H1 (cell line): ENCODE results near the gene OBP2B.

Source experiments
- BACH1 ChIP-seq: IDR thresholded peaks from 2 replicates; pipeline ENCODE4 v1.6.1; 2012; ENCODE audit warnings: low read length, improper control_type of control experiment
- EP300 ChIP-seq, 2 experiments: IDR thresholded peaks; 1 replicate in 1 of 2; 2 replicates in 1 of 2; pipeline ENCODE4 v1.6.1; 2011 to 2012; ENCODE audit warnings: low read depth in 2 of 2, low read length in 2 of 2, mild to moderate bottlenecking in 2 of 2, borderline replicate concordance in 1 of 2, inconsistent platforms in 1 of 2, moderate library complexity in 1 of 2
- KDM1A ChIP-seq: fragments of 200-600, 300-600 bp; sonication (generic); IDR thresholded peaks from 2 replicates; pipeline ENCODE4 v1.7.1; 2016; ENCODE audit warnings: mild to moderate bottlenecking, low read length, borderline replicate concordance
- POLR2AphosphoS5 ChIP-seq: IDR thresholded peaks from 2 replicates; pipeline ENCODE4 v1.6.1; 2011; ENCODE audit warnings: low read depth, low read length
- SP1 ChIP-seq: IDR thresholded peaks from 2 replicates; pipeline ENCODE4 v1.6.1; 2011; ENCODE audit warnings: low read depth, low read length
- TCF12 ChIP-seq: IDR thresholded peaks from 2 replicates; pipeline ENCODE4 v1.6.1; 2011; ENCODE audit warnings: low read depth, mild to moderate bottlenecking, low read length
- TF ChIP-seq, protein P1 (sequence below), 3 experiments: IDR thresholded peaks; 1 replicate in 2 of 3; 2 replicates in 1 of 3; pipeline versions ENCODE4 v1.5.1 to v1.6.1; 2011; ENCODE audit warnings: low read length in 3 of 3, mild to moderate bottlenecking in 3 of 3, inconsistent platforms in 2 of 3, low read depth in 1 of 3, moderate library complexity in 1 of 3; ENCODE audit not compliant: insufficient read depth in 1 of 3; ENCODE audit errors: control extremely low read depth in 1 of 3
- TF ChIP-seq, protein P2 (sequence below): IDR thresholded peaks from 2 replicates; pipeline ENCODE4 v1.6.1; 2012; ENCODE audit warnings: low read length, inconsistent platforms

DNA sequence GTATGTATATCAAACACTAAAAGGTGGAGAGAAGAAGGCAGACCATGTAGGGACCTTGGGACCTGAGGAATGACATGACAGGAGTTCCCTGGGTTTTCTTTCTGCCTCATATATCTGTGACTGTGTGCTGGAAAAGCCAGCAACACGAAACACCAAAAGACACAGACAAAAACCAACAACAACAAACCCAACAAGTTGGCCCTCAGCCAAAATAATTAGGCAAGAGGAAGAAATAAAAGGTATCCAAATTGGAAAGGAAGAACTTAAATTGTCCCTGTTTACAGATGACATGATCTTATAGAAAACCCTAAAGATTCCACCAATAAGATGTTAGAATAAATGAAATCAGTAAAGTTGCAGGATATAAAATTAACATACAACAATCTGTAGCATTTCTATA lies 44.2 kb upstream of the OBP2B start:
- TF ChIP-seq EP300 (IDR thresholded peaks at IDR 0.05; ENCODE audit: borderline replicate concordance in 1 of 2, low read depth in 2 of 2, low read length in 2 of 2) (no peak), KDM1A (no peak), TCF12 (no peak), SP1 (no peak), POLR2AphosphoS5 (no peak), BACH1 (no peak)
- TF ChIP-seq, protein P1, sequence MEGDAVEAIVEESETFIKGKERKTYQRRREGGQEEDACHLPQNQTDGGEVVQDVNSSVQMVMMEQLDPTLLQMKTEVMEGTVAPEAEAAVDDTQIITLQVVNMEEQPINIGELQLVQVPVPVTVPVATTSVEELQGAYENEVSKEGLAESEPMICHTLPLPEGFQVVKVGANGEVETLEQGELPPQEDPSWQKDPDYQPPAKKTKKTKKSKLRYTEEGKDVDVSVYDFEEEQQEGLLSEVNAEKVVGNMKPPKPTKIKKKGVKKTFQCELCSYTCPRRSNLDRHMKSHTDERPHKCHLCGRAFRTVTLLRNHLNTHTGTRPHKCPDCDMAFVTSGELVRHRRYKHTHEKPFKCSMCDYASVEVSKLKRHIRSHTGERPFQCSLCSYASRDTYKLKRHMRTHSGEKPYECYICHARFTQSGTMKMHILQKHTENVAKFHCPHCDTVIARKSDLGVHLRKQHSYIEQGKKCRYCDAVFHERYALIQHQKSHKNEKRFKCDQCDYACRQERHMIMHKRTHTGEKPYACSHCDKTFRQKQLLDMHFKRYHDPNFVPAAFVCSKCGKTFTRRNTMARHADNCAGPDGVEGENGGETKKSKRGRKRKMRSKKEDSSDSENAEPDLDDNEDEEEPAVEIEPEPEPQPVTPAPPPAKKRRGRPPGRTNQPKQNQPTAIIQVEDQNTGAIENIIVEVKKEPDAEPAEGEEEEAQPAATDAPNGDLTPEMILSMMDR (IDR thresholded peaks at IDR 0.05; ENCODE audit: control extremely low read depth in 1 of 3, insufficient read depth in 1 of 3, low read depth in 1 of 3, low read length in 3 of 3): no peak
- TF ChIP-seq, protein P2, sequence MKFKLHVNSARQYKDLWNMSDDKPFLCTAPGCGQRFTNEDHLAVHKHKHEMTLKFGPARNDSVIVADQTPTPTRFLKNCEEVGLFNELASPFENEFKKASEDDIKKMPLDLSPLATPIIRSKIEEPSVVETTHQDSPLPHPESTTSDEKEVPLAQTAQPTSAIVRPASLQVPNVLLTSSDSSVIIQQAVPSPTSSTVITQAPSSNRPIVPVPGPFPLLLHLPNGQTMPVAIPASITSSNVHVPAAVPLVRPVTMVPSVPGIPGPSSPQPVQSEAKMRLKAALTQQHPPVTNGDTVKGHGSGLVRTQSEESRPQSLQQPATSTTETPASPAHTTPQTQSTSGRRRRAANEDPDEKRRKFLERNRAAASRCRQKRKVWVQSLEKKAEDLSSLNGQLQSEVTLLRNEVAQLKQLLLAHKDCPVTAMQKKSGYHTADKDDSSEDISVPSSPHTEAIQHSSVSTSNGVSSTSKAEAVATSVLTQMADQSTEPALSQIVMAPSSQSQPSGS: no peak
